ENCODE data around the gene SERPINA1. TPM values are rescaled to one million over a fixed set of nuclear protein-coding genes. Genes with fewer than 3 reads are reported as not detected.

The SERPINA1 gene
- total RNA-seq, 1 donor from 2014 or later: 0.13 TPM

- no peaks in the 10 kb centered on the region for H4K20me1 ChIP-seq (ENCODE audit: low read depth)
- no peaks in the 10 kb centered on the region for H3K4me1 ChIP-seq
- no peak overlapping the region for H3K4me3 ChIP-seq
- H3K27ac ChIP-seq: no peak overlapping the region
- no peaks in the 10 kb centered on the region for H3K36me3 ChIP-seq
- no peaks in the 10 kb centered on the region for H3K36me3 Mint-ChIP-seq
- no peak for DNase-seq (ENCODE audit: low spot score)
- H2AFZ ChIP-seq (replicated peaks): no peak overlapping the region
- TF ChIP-seq EZH2phosphoT487 (IDR thresholded peaks at IDR 0.05) (no peak), CTCF (IDR thresholded peaks at IDR 0.05) (no peak), EZH2 (IDR thresholded peaks at IDR 0.05) (no peak)
- no peak overlapping the region for H3K4me2 ChIP-seq
- H3K27ac Mint-ChIP-seq: no peak overlapping the region
- H3K9me3 ChIP-seq (ENCODE audit: low read depth): no peaks in the 10 kb centered on the region
- H3K27me3 Mint-ChIP-seq (ENCODE audit: insufficient read depth, low read depth): peaks cover 4% of the 10 kb centered on the region
- H3K27me3 ChIP-seq: no peaks in the 10 kb centered on the region
- no peaks in the 10 kb centered on the region for H3F3A ChIP-seq (ENCODE audit: low read depth)
- peaks cover 5% of the 10 kb centered on the region for H3K9me3 Mint-ChIP-seq
- no peak overlapping the region for H3K4me3 Mint-ChIP-seq
- no peaks in the 10 kb centered on the region for H3K79me2 ChIP-seq (ENCODE audit: low read depth)
- peaks cover 6% of the 10 kb centered on the region for H3K4me1 Mint-ChIP-seq
- H3K9ac ChIP-seq: no peak overlapping the region
These were observed 58.5 kb downstream of the SERPINA1 start for GRCh38 chr14:94329857-94330256.

GRCh38 chr14:94328196-94328595 is 60.2 kb downstream of the SERPINA1 start:
- Mint-ChIP-seq H3K36me3 (no peaks in the 10 kb centered on the region), H3K4me1 (peaks cover 6% of the 10 kb centered on the region), H3K4me3 (no peak overlapping the region), H3K9me3 (peaks cover 5% of the 10 kb centered on the region), H3K27me3 (ENCODE audit: insufficient read depth, low read depth) (peaks cover 4% of the 10 kb centered on the region), H3K27ac (no peak overlapping the region)
- Histone ChIP-seq H3K4me1 (no peaks in the 10 kb centered on the region), H3K27ac (no peak overlapping the region), H3F3A (ENCODE audit: low read depth) (no peaks in the 10 kb centered on the region), H3K9me3 (ENCODE audit: low read depth) (no peaks in the 10 kb centered on the region), H3K36me3 (no peaks in the 10 kb centered on the region), H3K27me3 (no peaks in the 10 kb centered on the region), H2AFZ (replicated peaks) (no peak overlapping the region), H3K79me2 (ENCODE audit: low read depth) (no peaks in the 10 kb centered on the region), H3K4me3 (no peak overlapping the region), H3K4me2 (no peak overlapping the region), H3K9ac (no peak overlapping the region), H4K20me1 (ENCODE audit: low read depth) (no peaks in the 10 kb centered on the region)
- TF ChIP-seq CTCF (IDR thresholded peaks at IDR 0.05) (no peak), EZH2 (IDR thresholded peaks at IDR 0.05) (no peak), EZH2phosphoT487 (IDR thresholded peaks at IDR 0.05) (no peak)
- no peak for DNase-seq (ENCODE audit: low spot score)

Other genes starting within 250 kb of the SERPINA1 start
- gene PPP4R4, start 214.3 kb downstream of the SERPINA1 start, total RNA-seq (ENCODE audit: low replicate concordance): 25.5 and 27.8 TPM in 2 replicates
- not detected in 2 replicates for gene SERPINA10, start 95.3 kb downstream of the SERPINA1 start, total RNA-seq (ENCODE audit: low replicate concordance)
- gene SERPINA6, start 65.3 kb downstream of the SERPINA1 start, total RNA-seq (ENCODE audit: low replicate concordance): not detected in 2 replicates
- not detected in 2 replicates for gene SERPINA2, start 21.9 kb downstream of the SERPINA1 start, total RNA-seq (ENCODE audit: low replicate concordance)
- not detected in 2 replicates for gene SERPINA11, start 64.2 kb upstream of the SERPINA1 start, total RNA-seq (ENCODE audit: low replicate concordance)
- gene SERPINA9, start 87.6 kb upstream of the SERPINA1 start, total RNA-seq (ENCODE audit: low replicate concordance): not detected in 2 replicates
- gene SERPINA12, start 120.9 kb upstream of the SERPINA1 start, total RNA-seq (ENCODE audit: low replicate concordance): not detected in 2 replicates
- not detected in 2 replicates for gene SERPINA4, start 172.8 kb upstream of the SERPINA1 start, total RNA-seq (ENCODE audit: low replicate concordance)
- gene SERPINA5, start 192.8 kb upstream of the SERPINA1 start, total RNA-seq (ENCODE audit: low replicate concordance): 3.1 and 3.5 TPM in 2 replicates
- not detected in 2 replicates for gene SERPINA3, start 223.8 kb upstream of the SERPINA1 start, total RNA-seq (ENCODE audit: low replicate concordance)